DND-41 (cell line): ENCODE data around the gene GMNN.

Experiments used
- ATAC-seq: fragments of 200-7000 bp; cut with Tn5 transposase; 3 replicates; pipeline ENCODE4 v1.9.1; 2021; ENCODE audit warnings: low read depth; ENCODE audit not compliant: insufficient read depth
- DNase-seq: peaks from one replicate; pipeline ENCODE4 v3.0.0-alpha.2; 2020
- H2AFZ ChIP-seq: 2 replicates; pipeline ENCODE4 v1.6.0; 2012; ENCODE audit warnings: low read depth, low read length
- H3K27ac ChIP-seq: 2 replicates; pipeline ENCODE4 v1.5.1; 2012; ENCODE audit warnings: low read length, inconsistent platforms
- H3K27me3 ChIP-seq: fragments of 200-600 bp; sonication (generic); 2 replicates; pipeline ENCODE4 v1.6.0; 2012; ENCODE audit warnings: low read length, mild to moderate bottlenecking, inconsistent platforms; ENCODE audit not compliant: insufficient read depth, poor library complexity
- H3K36me3 ChIP-seq: 2 replicates; pipeline ENCODE4 v1.5.1; 2012; ENCODE audit warnings: low read length, inconsistent platforms; ENCODE audit not compliant: insufficient read depth
- H3K4me1 ChIP-seq: 2 replicates; pipeline ENCODE4 v1.5.1; 2012; ENCODE audit warnings: mild to moderate bottlenecking, low read length; ENCODE audit not compliant: insufficient read depth
- H3K4me2 ChIP-seq: 2 replicates; pipeline ENCODE4 v1.6.0; 2012; ENCODE audit warnings: mild to moderate bottlenecking, moderate library complexity, low read length, inconsistent platforms; ENCODE audit not compliant: insufficient read depth
- H3K4me3 ChIP-seq, 2 experiments: fragments of 200-600 bp in 1 of 2; shearing (Covaris generic) in 1 of 2; 2 replicates each; pipeline ENCODE4 v1.5.1; 2012 to 2016; ENCODE audit warnings: inconsistent platforms in 2 of 2, low read length in 2 of 2, mild to moderate bottlenecking in 2 of 2, low read depth in 1 of 2, moderate library complexity in 1 of 2
- H3K79me2 ChIP-seq: 2 replicates; pipeline ENCODE4 v1.6.0; 2012; ENCODE audit warnings: low read length, inconsistent platforms; ENCODE audit not compliant: insufficient read depth
- H3K9ac ChIP-seq: 2 replicates; pipeline ENCODE4 v1.6.0; 2012; ENCODE audit warnings: low read depth, mild to moderate bottlenecking, inconsistent platforms, low read length, moderate library complexity
- H3K9me3 ChIP-seq: 2 replicates; pipeline ENCODE4 v1.5.1; 2012; ENCODE audit warnings: low read length, moderate library complexity, mild to moderate bottlenecking, inconsistent platforms; ENCODE audit not compliant: insufficient read depth, severe bottlenecking
- H4K20me1 ChIP-seq: 2 replicates; pipeline ENCODE4 v1.6.0; 2012; ENCODE audit warnings: low read length; ENCODE audit not compliant: insufficient read depth
- CTCF ChIP-seq: IDR thresholded peaks from 2 replicates; pipeline ENCODE4 v1.5.1; 2012; ENCODE audit warnings: borderline replicate concordance, low read length, moderate library complexity, mild to moderate bottlenecking; ENCODE audit not compliant: poor library complexity, severe bottlenecking; ENCODE audit errors: extremely low read depth
- EZH2 ChIP-seq: IDR thresholded peaks from 3 replicates; pipeline ENCODE4 v1.6.1; 2012; ENCODE audit warnings: borderline replicate concordance, low read depth, mild to moderate bottlenecking, moderate library complexity, low read length, inconsistent platforms; ENCODE audit not compliant: severe bottlenecking

GMNN gene

GRCh38 chr6:24829657-24830056 lies 54.9 kb downstream of the GMNN start:
- Histone ChIP-seq H3K9me3 (no peaks in the 10 kb centered on the region), H3K36me3 (peaks cover 32% of the 10 kb centered on the region), H3K79me2 (no peaks in the 10 kb centered on the region), H3K27me3 (no peaks in the 10 kb centered on the region), H3K9ac (no peak overlapping the region), H3K4me3 (no peak overlapping the region), H4K20me1 (no peaks in the 10 kb centered on the region), H3K27ac (no peak overlapping the region), H3K4me2 (no peak overlapping the region), H3K4me1 (no peaks in the 10 kb centered on the region), H2AFZ (no peak overlapping the region)
- TF ChIP-seq EZH2 (no peak), CTCF (no peak)
- ATAC-seq (no peak), DNase-seq (no peak)

- H3K79me2 ChIP-seq: no peaks in the 10 kb centered on the region
- H3K27me3 ChIP-seq: no peaks in the 10 kb centered on the region
- H3K36me3 ChIP-seq: peaks cover 24% of the 10 kb centered on the region
- H4K20me1 ChIP-seq: no peaks in the 10 kb centered on the region
- TF ChIP-seq CTCF (no peak), EZH2 (no peak)
- H3K9ac ChIP-seq: no peak overlapping the region
- ATAC-seq (no peak), DNase-seq (no peak)
- H3K4me1 ChIP-seq: no peaks in the 10 kb centered on the region
- no peaks in the 10 kb centered on the region for H3K9me3 ChIP-seq
- no peak overlapping the region for H3K27ac ChIP-seq
- H3K4me2 ChIP-seq: no peak overlapping the region
- H2AFZ ChIP-seq: no peak overlapping the region
- H3K4me3 ChIP-seq: no peak overlapping the region
Measured at GRCh38 chr6:24831771-24832716, 57.3 kb downstream of the GMNN start.

GRCh38 chr6:24832794-24833193 lies 58.1 kb downstream of the GMNN start:
- Histone ChIP-seq H2AFZ (no peak overlapping the region), H3K4me3 (no peak overlapping the region), H3K36me3 (peaks cover 18% of the 10 kb centered on the region), H3K9me3 (no peaks in the 10 kb centered on the region), H3K27ac (no peak overlapping the region), H3K9ac (no peak overlapping the region), H4K20me1 (no peaks in the 10 kb centered on the region), H3K79me2 (no peaks in the 10 kb centered on the region), H3K4me1 (no peaks in the 10 kb centered on the region), H3K4me2 (no peak overlapping the region), H3K27me3 (no peaks in the 10 kb centered on the region)
- TF ChIP-seq EZH2: no peak
- TF ChIP-seq CTCF: no peak
- no peak for DNase-seq
- ATAC-seq: no peak
